ENCODE data around the gene GTF3A. TPM values are rescaled to one million over a fixed set of nuclear protein-coding genes. Genes with fewer than 3 reads are reported as not detected.

The GTF3A gene
- total and polyA plus RNA-seq, 2 of the 8 experiments (the other 6 are each of a cell fraction or from before 2014, with no cell fraction given), result 41.6 to 96.5 TPM

- no peak overlapping the region for H4K91ac ChIP-seq (replicated peaks; ENCODE audit: insufficient read length, low read length)
- H2BK5ac ChIP-seq (ENCODE audit: low read depth, low read length), result no peak overlapping the region
- no peak overlapping the region for H3K14ac ChIP-seq (ENCODE audit: insufficient read length)
- TF ChIP-seq SP4 (IDR thresholded peaks at IDR 0.05; ENCODE audit: low read length) (no peak), HDAC6 (IDR thresholded peaks at IDR 0.05; ENCODE audit: low read depth, low read length) (no peak), EZH2 (IDR thresholded peaks at IDR 0.05; ENCODE audit: low read depth, low read length, severe bottlenecking) (no peak)
- FAIRE-seq, result no peak
- no peak overlapping the region for H3K4me3 ChIP-seq (ENCODE audit: extremely low read depth in 1 of 4, insufficient read depth in 2 of 4, low read depth in 3 of 4, low read length in 4 of 4)
- H3K9ac ChIP-seq (replicated peaks in 1 of 4; ENCODE audit: extremely low read depth in 1 of 4, low read depth in 3 of 4, low read length in 3 of 4), result no peak overlapping the region
- CTCF ChIA-PET (ENCODE audit: partially characterized antibody), result interaction anchor here (1.2 kb wide), 1 partner anchor 380 kb away, joined by 3 read pairs; no protein-coding TSS in a partner anchor
- no peak overlapping the region for H3K4me2 ChIP-seq (ENCODE audit: insufficient read depth in 1 of 2, low read depth in 2 of 2, low read length in 2 of 2)
- H2BK15ac ChIP-seq (ENCODE audit: low read length), result no peak overlapping the region
- H4K20me1 ChIP-seq (replicated peaks in 1 of 2; ENCODE audit: control insufficient read depth in 1 of 2, insufficient read depth in 2 of 2, low read length in 2 of 2), result no peaks in the 10 kb centered on the region
- no peak for DNase-seq (ENCODE audit: low read depth in 1 of 2, low spot score in 2 of 2)
- H4K8ac ChIP-seq (ENCODE audit: extremely low read depth, insufficient read depth, low read length), result no peak overlapping the region
- H3K18ac ChIP-seq (ENCODE audit: extremely low read depth, low read length), result no peak overlapping the region
- no peak overlapping the region for H2AK5ac ChIP-seq (ENCODE audit: low read depth, low read length)
- H2BK12ac ChIP-seq (ENCODE audit: low read depth, low read length), result no peak overlapping the region
- H3K9me3 ChIP-seq (ENCODE audit: insufficient read depth in 2 of 2, low read depth in 1 of 2, low read length in 1 of 2), result no peaks in the 10 kb centered on the region
- H3K23me2 ChIP-seq (ENCODE audit: low read depth, low read length), result peaks cover 7% of the 10 kb centered on the region
- H2BK120ac ChIP-seq (replicated peaks; ENCODE audit: low read depth, low read length), result no peak overlapping the region
- POLR2A ChIA-PET (ENCODE audit: partially characterized antibody), result interaction anchor here (0.6 kb wide), 1 partner anchor 14 kb away, joined by 4 read pairs; no protein-coding TSS in a partner anchor
- 88% methylated on average over 7 of the region's 7 CpGs; no CpG with 5 or more reads in 1 of the 2 experiments for WGBS, 2 experiments (ENCODE audit: extremely low coverage in 1 of 2, insufficient coverage in 1 of 2, insufficient read length in 1 of 2, insufficient replicate concordance in 2 of 2, low coverage in 1 of 2, low lambda C conversion rate in 2 of 2, missing lambda C conversion rate in 1 of 2)
- H3K27me3 ChIP-seq (replicated peaks in 1 of 4; ENCODE audit: control insufficient read depth in 3 of 4, extremely low read depth in 1 of 4, insufficient read depth in 3 of 4, low read length in 3 of 4), result no peaks in the 10 kb centered on the region
- H4K5ac ChIP-seq (ENCODE audit: insufficient read length, low read depth, low read length), result no peak overlapping the region
- peaks cover 8% of the 10 kb centered on the region; the same call in 1 of the 2 replicates for H3K79me1 ChIP-seq (ENCODE audit: low read depth, low read length)
- peaks cover 0 to 41% of the 10 kb centered on the region in 2 experiments; a peak in 3 of 4 replicates for H3K79me2 ChIP-seq (ENCODE audit: control insufficient read depth in 1 of 2, insufficient read depth in 2 of 2, low read length in 2 of 2)
- no peak overlapping the region for H3K4ac ChIP-seq (replicated peaks; ENCODE audit: insufficient read length, low read depth, low read length)
- H2AFZ ChIP-seq (ENCODE audit: low read length), result no peak overlapping the region
- peaks cover 2 to 6% (median 3%) of the 10 kb centered on the region in 4 experiments; a peak in 6 of 7 replicates for H3K4me1 ChIP-seq (replicated peaks in 1 of 4; ENCODE audit: control insufficient read depth in 3 of 4, insufficient read depth in 4 of 4, low read length in 3 of 4)
- H3K36me3 ChIP-seq (ENCODE audit: control insufficient read depth in 2 of 4, insufficient read depth in 4 of 4, low read length in 3 of 4), result no peaks in the 10 kb centered on the region; a peak in 1 of 8 replicates
- no peak overlapping the region for H3K56ac ChIP-seq (replicated peaks; ENCODE audit: insufficient read length, low read depth, low read length)
- no peak overlapping the region for H3K23ac ChIP-seq (ENCODE audit: insufficient read length)
- no peak overlapping the region for H3K27ac ChIP-seq (ENCODE audit: low read depth, low read length)
- H2BK20ac ChIP-seq (ENCODE audit: low read length), result no peak overlapping the region
Measured at GRCh38 chr13:27446986-27447583, 22.7 kb downstream of the GTF3A start.
